H1 (cell line): Measurements from ENCODE around the gene COL1A1. TPM values are rescaled to one million over a fixed set of nuclear protein-coding genes. Genes with fewer than 3 reads are reported as not detected.

Source experiments
- ATF2 ChIP-seq: IDR thresholded peaks from 2 replicates; pipeline ENCODE4 v1.6.1; 2012; ENCODE audit warnings: low read length, inconsistent platforms
- CBX5 ChIP-seq: fragments of 300-800, 300-1000 bp; sonication (generic); IDR thresholded peaks from 2 replicates; pipeline ENCODE4 v1.7.1; 2016; ENCODE audit warnings: antibody characterized with exemption, low read length, low read depth
- EZH2 ChIP-seq: fragments of 200-600 bp; sonication (generic); IDR thresholded peaks from 2 replicates; pipeline ENCODE4 v1.7.1; 2012; ENCODE audit warnings: low read depth, mild to moderate bottlenecking, moderate library complexity, low read length, inconsistent platforms; ENCODE audit not compliant: severe bottlenecking
- HDAC2 ChIP-seq, 2 experiments: fragments of 300-600 bp in 1 of 2; sonication (generic) in 1 of 2; IDR thresholded peaks; 2 replicates each; pipeline ENCODE4 v1.6.1; 2011 to 2012; ENCODE audit warnings: low read depth in 2 of 2, low read length in 2 of 2, mild to moderate bottlenecking in 2 of 2, moderate library complexity in 2 of 2, borderline replicate concordance in 1 of 2, inconsistent platforms in 1 of 2
- HDAC6 ChIP-seq: IDR thresholded peaks from one replicate; pipeline ENCODE4 v1.7.1; 2012; ENCODE audit warnings: low read depth, mild to moderate bottlenecking, inconsistent platforms, low read length, moderate library complexity
- JUND ChIP-seq: IDR thresholded peaks from 2 replicates; pipeline ENCODE4 v1.6.1; 2011; ENCODE audit warnings: mild to moderate bottlenecking, improper control_type of control experiment, low read length
- KDM4A ChIP-seq: IDR thresholded peaks from one replicate; pipeline ENCODE4 v1.7.1; 2012; ENCODE audit warnings: low read depth, mild to moderate bottlenecking, moderate library complexity, low read length, inconsistent platforms; ENCODE audit not compliant: severe bottlenecking
- NRF1 ChIP-seq: IDR thresholded peaks from 2 replicates; pipeline ENCODE4 v1.6.1; 2011; ENCODE audit warnings: mild to moderate bottlenecking, low read depth, low read length, improper control_type of control experiment
- PHF8 ChIP-seq: fragments of 200-600 bp; sonication (generic); conservative IDR thresholded peaks from 2 replicates; pipeline ENCODE4 v1.7.1; 2012; ENCODE audit warnings: low read depth, mild to moderate bottlenecking, inconsistent platforms, low read length, moderate library complexity
- RAD21 ChIP-seq, 2 experiments: IDR thresholded peaks in 1 of 2; conservative IDR thresholded peaks in 1 of 2; 2 replicates each; pipeline ENCODE4 v1.6.1; 2011; ENCODE audit warnings: low read depth in 2 of 2, low read length in 2 of 2, improper control_type of control experiment in 1 of 2, inconsistent platforms in 1 of 2, mild to moderate bottlenecking in 1 of 2, moderate library complexity in 1 of 2
- RFX5 ChIP-seq: IDR thresholded peaks from 2 replicates; pipeline ENCODE4 v1.6.1; 2011; ENCODE audit warnings: low read depth, low read length, improper control_type of control experiment, borderline replicate concordance
- RXRA ChIP-seq: IDR thresholded peaks from 2 replicates; pipeline ENCODE4 v1.6.1; 2011; ENCODE audit warnings: low read depth, mild to moderate bottlenecking, low read length, moderate library complexity; ENCODE audit not compliant: insufficient read depth
- SAP30 ChIP-seq: fragments of 300-600 bp; sonication (generic); IDR thresholded peaks from 2 replicates; pipeline ENCODE4 v1.7.1; 2012; ENCODE audit warnings: low read length, moderate library complexity, mild to moderate bottlenecking, inconsistent platforms; ENCODE audit not compliant: insufficient read depth, insufficient replicate concordance
- SIRT6 ChIP-seq: IDR thresholded peaks from one replicate; pipeline ENCODE4 v1.7.1; 2012; ENCODE audit warnings: low read length, inconsistent platforms
- SIX5 ChIP-seq: IDR thresholded peaks from 2 replicates; pipeline ENCODE4 v1.6.1; 2011; ENCODE audit warnings: mild to moderate bottlenecking, low read depth, low read length
- SUZ12 ChIP-seq: fragments of 200-600 bp; sonication (generic); IDR thresholded peaks from 2 replicates; pipeline ENCODE4 v1.6.1; 2012; ENCODE audit warnings: mild to moderate bottlenecking, inconsistent platforms, low read length, moderate library complexity, mixed read lengths
- TBP ChIP-seq: IDR thresholded peaks from 2 replicates; pipeline ENCODE4 v1.6.1; 2011; ENCODE audit warnings: low read depth, low read length, improper control_type of control experiment
- TCF12 ChIP-seq: IDR thresholded peaks from 2 replicates; pipeline ENCODE4 v1.6.1; 2011; ENCODE audit warnings: low read depth, mild to moderate bottlenecking, low read length
- USF2 ChIP-seq: IDR thresholded peaks from 2 replicates; pipeline ENCODE4 v1.6.1; 2011; ENCODE audit warnings: low read length, improper control_type of control experiment
- YY1 ChIP-seq: IDR thresholded peaks from 2 replicates; pipeline ENCODE4 v1.6.1; 2011; ENCODE audit warnings: low read depth, mild to moderate bottlenecking, low read length
- polyA plus RNA-seq, 7 experiments: library from polyadenylated mRNA; depleted of rRNA in 3 of 7; stranded (reverse) in 5 of 7; unstranded in 2 of 7; fragments of >200 nt in 5 of 7; fragments of 200-250 nt in 2 of 7; gene quantifications; 1 replicate in 5 of 7; 2 replicates in 1 of 7; 4 replicates in 1 of 7; pipeline versions ENCODE4 v1.2.1 to v1.2.3, GENCODE V29; 2011 to 2013; ENCODE audit warnings: missing spikeins in 2 of 7, mixed read lengths in 2 of 7
- total RNA-seq: library from RNA; stranded (reverse); fragmentation: NEBNext Ultra II Directional; extraction: Animal tissue kit (Norgen Biotek cat#: 25700); gene quantifications from 2 replicates; pipeline ENCODE4 v1.2.1, GENCODE V29; 2021

The COL1A1 gene
- total and polyA plus RNA-seq, 2 of the 8 experiments (the other 6 are each of a cell fraction or from before 2014, with no cell fraction given): 14.1 to 80.4 TPM

GRCh38 chr17:50161023-50161910, 40.2 kb downstream of the COL1A1 start (continued):
- TF ChIP-seq CBX5: no peak
- TF ChIP-seq NRF1: peak; percentile 74
- TF ChIP-seq TBP: peak; percentile 13; the same call in 1 of the 2 replicates
- no peak for TF ChIP-seq HDAC6
- no peak for TF ChIP-seq SIX5
- peak; percentile 30; the same call in 1 of the 2 replicates for TF ChIP-seq JUND
- TF ChIP-seq PHF8: peak; percentile 31
- no peak for TF ChIP-seq RXRA
- no peak for TF ChIP-seq RFX5
- TF ChIP-seq ATF2: 0 out of 2 replicates have a peak, but pooled peaks have one; percentile 22
- no peak for TF ChIP-seq YY1
- TF ChIP-seq HDAC2 (IDR thresholded peaks at IDR 0.05; ENCODE audit: borderline replicate concordance in 1 of 2, low read depth in 2 of 2, low read length in 2 of 2): no peak
- no peak for TF ChIP-seq EZH2
- no peak for TF ChIP-seq SIRT6
- TF ChIP-seq SUZ12: no peak
- TF ChIP-seq RAD21 (IDR thresholded peaks at IDR 0.05 in 1 of 2, conservative IDR thresholded peaks at IDR 0.05 in 1 of 2; ENCODE audit: low read depth in 2 of 2, low read length in 2 of 2): peak; percentile 56 to 72
- TF ChIP-seq TCF12: no peak
- no peak for TF ChIP-seq USF2
- peak; percentile 74 for TF ChIP-seq KDM4A
- TF ChIP-seq SAP30: no peak
